K562 (cell line): ENCODE results near the gene NAV2. TPM values are rescaled to one million over a fixed set of nuclear protein-coding genes. Genes with fewer than 3 reads are reported as not detected.

Experiments used
- ATAC-seq: fragments of 200-7000 bp; cut with Tn5 transposase; 3 replicates; pipeline ENCODE4 v1.9.1; 2020; ENCODE audit warnings: moderate library complexity
- BruUV-seq: library from RNA; stranded (reverse); fragments of 400-500 nt; replicated peaks from 2 replicates; lab custom pipeline; 2021; lab: Mats Ljungman, UMichigan
- CTCF ChIA-PET: fragments of 300-600 bp; formaldehyde crosslinking; extraction: SDS; loops from one replicate; lab custom pipeline; 2021; ENCODE audit warnings: low intra/inter-chr PET ratio; lab: Yijun Ruan, JAX
- POLR2A ChIA-PET: fragments of 300-600, 350-650 bp; sonication (Branson Sonifier 250); formaldehyde crosslinking; extraction: SDS; loops from one replicate; lab custom pipeline; 2021; ENCODE audit warnings: antibody characterized with exemption, inconsistent platforms; lab: Yijun Ruan, JAX
- DNase-seq, 4 experiments: peaks; one replicate each; pipeline versions ENCODE4 v3.0.0 to v3.0.0-alpha.2; 2011 to 2018; ENCODE audit warnings: low spot score in 3 of 4, mixed read lengths in 3 of 4; ENCODE audit errors: extremely low read depth in 1 of 4
- FAIRE-seq: peaks from 2 replicates; lab custom pipeline; 2011; peaks lifted over from hg19 to GRCh38; lab: Jason Lieb, UNC
- H2AFZ ChIP-seq: 2 replicates; pipeline ENCODE4 v1.6.0; 2011; ENCODE audit warnings: low read depth, low read length, control low read depth, inconsistent platforms
- H3K27ac ChIP-seq: fragments of 200-600 bp; 3 replicates; pipeline ENCODE4 v1.8.0; 2011; ENCODE audit warnings: low read depth, mild to moderate bottlenecking, control low read depth, inconsistent platforms, low read length, moderate library complexity, mixed read lengths; ENCODE audit errors: extremely low read depth
- H3K27me3 ChIP-seq, 2 experiments: fragments of 300-600 bp in 1 of 2; 2 replicates in 1 of 2; 3 replicates in 1 of 2; pipeline versions ENCODE4 v1.6.0 to v1.8.0; 2011; ENCODE audit warnings: inconsistent platforms in 2 of 2, low read length in 2 of 2, mild to moderate bottlenecking in 1 of 2, mixed read lengths in 1 of 2, moderate library complexity in 1 of 2; ENCODE audit not compliant: control insufficient read depth in 2 of 2, insufficient read depth in 2 of 2
- H3K36me3 ChIP-seq: fragments of 300-600 bp; 3 replicates; pipeline ENCODE4 v1.8.0; 2011; ENCODE audit warnings: mild to moderate bottlenecking, low read length, inconsistent platforms; ENCODE audit not compliant: control insufficient read depth, insufficient read depth
- H3K4me1 ChIP-seq, 2 experiments: fragments of 200-600 bp in 1 of 2; replicated peaks in 1 of 2; 2 replicates in 1 of 2; 3 replicates in 1 of 2; pipeline versions ENCODE4 v1.5.1 to v1.8.0; 2011; ENCODE audit warnings: inconsistent platforms in 2 of 2, low read length in 2 of 2, mild to moderate bottlenecking in 1 of 2, mixed read lengths in 1 of 2, moderate library complexity in 1 of 2; ENCODE audit not compliant: control insufficient read depth in 2 of 2, insufficient read depth in 2 of 2
- H3K4me2 ChIP-seq: 2 replicates; pipeline ENCODE4 v1.6.1; 2011; ENCODE audit warnings: low read length, control low read depth, inconsistent platforms, mixed read lengths; ENCODE audit not compliant: insufficient read depth
- H3K4me3 ChIP-seq: fragments of 200-600 bp; sonication (generic), shearing (Covaris generic); 2 replicates; pipeline ENCODE4 v1.5.1; 2016; ENCODE audit warnings: control low read depth, inconsistent platforms
- H3K79me2 ChIP-seq: fragments of 200-600 bp; 3 replicates; pipeline ENCODE4 v1.8.0; 2011; ENCODE audit warnings: low read length, inconsistent platforms; ENCODE audit not compliant: control insufficient read depth, insufficient read depth
- H3K9ac ChIP-seq, 2 experiments: 2 replicates each; pipeline versions ENCODE4 v1.6.0 to v1.6.1; 2011; ENCODE audit warnings: low read depth in 2 of 2, low read length in 2 of 2, control low read depth in 1 of 2, inconsistent platforms in 1 of 2, mild to moderate bottlenecking in 1 of 2, mixed read lengths in 1 of 2; ENCODE audit not compliant: insufficient read depth in 1 of 2
- H3K9me1 ChIP-seq: one replicate; pipeline ENCODE4 v1.6.0; 2011; ENCODE audit warnings: inconsistent platforms, mild to moderate bottlenecking, low read length, moderate library complexity; ENCODE audit not compliant: control insufficient read depth, insufficient read depth
- H3K9me3 ChIP-seq: replicated peaks from 2 replicates; pipeline ENCODE4 v1.5.1; 2011; ENCODE audit warnings: low read depth, low read length, inconsistent platforms; ENCODE audit not compliant: control insufficient read depth, insufficient read depth
- H4K20me1 ChIP-seq: replicated peaks from 2 replicates; pipeline ENCODE4 v1.6.1; 2011; ENCODE audit warnings: low read length, inconsistent platforms, mixed read lengths; ENCODE audit not compliant: control insufficient read depth, insufficient read depth
- BMI1 ChIP-seq: fragments of 150-350 bp; IDR thresholded peaks from 2 replicates; pipeline ENCODE4 v1.6.1; 2014; ENCODE audit warnings: low read length
- CREB1 ChIP-seq, 2 experiments: sonication (generic) in 1 of 2; formaldehyde crosslinking in 1 of 2; IDR thresholded peaks; 2 replicates each; pipeline versions ENCODE4 v1.6.1 to v1.8.0; 2012 to 2022; ENCODE audit warnings: inconsistent platforms in 1 of 2, mild to moderate bottlenecking in 1 of 2, missing genetic modification reagents in 1 of 2, moderate library complexity in 1 of 2
- DPF2 ChIP-seq: fragments of 450-650 bp; IDR thresholded peaks from 2 replicates; pipeline ENCODE4 v1.6.1; 2016
- ESRRA ChIP-seq: fragments of 450-650 bp; IDR thresholded peaks from 2 replicates; pipeline ENCODE4 v1.6.1; 2014; ENCODE audit warnings: low read depth, mild to moderate bottlenecking, moderate library complexity, borderline replicate concordance
- IRF2 ChIP-seq: sonication (generic); formaldehyde crosslinking; IDR thresholded peaks from 2 replicates; pipeline ENCODE4 v1.8.1; 2022; ENCODE audit warnings: mild to moderate bottlenecking, missing genetic modification reagents
- SNRNP70 ChIP-seq: fragments of 200-400 bp; formaldehyde crosslinking; optimal IDR thresholded peaks from 2 replicates; pipeline ENCODE3; 2017; ENCODE audit warnings: low read depth, low read length
- ZNF174 ChIP-seq: fragments of 250-450 bp; sonication (Bioruptor Pico); IDR thresholded peaks from 2 replicates; pipeline ENCODE4 v1.4.0; 2020; ENCODE audit warnings: mild to moderate bottlenecking
- WGBS: fragments of 100-300 bp; shearing (Covaris generic); methylation state at CpG from one replicate; pipeline ENCODE4 v1.1.6; 2016; ENCODE audit warnings: low coverage, mixed read lengths; ENCODE audit not compliant: insufficient coverage; ENCODE audit errors: missing lambda C conversion rate; 5-methylcytosine and 5-hydroxymethylcytosine counted together
- in situ Hi-C: fragments of 300-500 bp; cut with MboI; formaldehyde crosslinking; loops from 4 replicates; pipeline ENCODE4 v1.15.0; 2018; ENCODE audit warnings: inconsistent platforms, mixed read lengths
- intact Hi-C: fragments of 100-400 bp; cut with micrococcal nuclease; formaldehyde crosslinking; loops from 2 replicates; pipeline ENCODE4 v1.14.2; 2022
- polyA plus RNA-seq, 8 experiments: library from polyadenylated mRNA; depleted of rRNA in 4 of 8; stranded (reverse) in 5 of 8; unstranded in 3 of 8; fragments of >200 nt; fragmentation: Nextera tagmentation in 2 of 8; fragmentation: Illumina TruSeq in 1 of 8; extraction: Ambion mirVana in 2 of 8; extraction: Trizol in 1 of 8; gene quantifications; 2 replicates each; pipeline versions ENCODE4 v1.2.1 to v1.2.3, GENCODE V29; 2011 to 2014; ENCODE audit warnings: inconsistent platforms in 1 of 8, missing spikeins in 1 of 8
- total RNA-seq, 7 experiments: library from RNA; depleted of rRNA in 6 of 7; stranded (reverse); fragments of >200 nt in 6 of 7; fragmentation: Illumina TruSeq in 2 of 7; extraction: Trizol in 2 of 7; gene quantifications; 2 replicates each; pipeline versions ENCODE4 v1.2.1 to v1.2.3, GENCODE V29; 2011 to 2021; ENCODE audit warnings: low replicate concordance in 1 of 7
- TF ChIP-seq, protein P1 (sequence below): sonication (generic); formaldehyde crosslinking; IDR thresholded peaks from 2 replicates; pipeline ENCODE4 v1.8.0; 2022; ENCODE audit warnings: mild to moderate bottlenecking, missing genetic modification reagents
- TF ChIP-seq, protein P2 (sequence below): fragments of 450-650 bp; IDR thresholded peaks from one replicate; pipeline ENCODE4 v1.6.1; 2018; ENCODE audit warnings: mild to moderate bottlenecking, moderate library complexity; ENCODE audit not compliant: partially characterized antibody

The NAV2 gene
- total and polyA plus RNA-seq, 9 of the 15 experiments (the other 6 are each of a cell fraction or from before 2014, with no cell fraction given), result 0.03 to 0.35 (median 0.05) TPM

DNA sequence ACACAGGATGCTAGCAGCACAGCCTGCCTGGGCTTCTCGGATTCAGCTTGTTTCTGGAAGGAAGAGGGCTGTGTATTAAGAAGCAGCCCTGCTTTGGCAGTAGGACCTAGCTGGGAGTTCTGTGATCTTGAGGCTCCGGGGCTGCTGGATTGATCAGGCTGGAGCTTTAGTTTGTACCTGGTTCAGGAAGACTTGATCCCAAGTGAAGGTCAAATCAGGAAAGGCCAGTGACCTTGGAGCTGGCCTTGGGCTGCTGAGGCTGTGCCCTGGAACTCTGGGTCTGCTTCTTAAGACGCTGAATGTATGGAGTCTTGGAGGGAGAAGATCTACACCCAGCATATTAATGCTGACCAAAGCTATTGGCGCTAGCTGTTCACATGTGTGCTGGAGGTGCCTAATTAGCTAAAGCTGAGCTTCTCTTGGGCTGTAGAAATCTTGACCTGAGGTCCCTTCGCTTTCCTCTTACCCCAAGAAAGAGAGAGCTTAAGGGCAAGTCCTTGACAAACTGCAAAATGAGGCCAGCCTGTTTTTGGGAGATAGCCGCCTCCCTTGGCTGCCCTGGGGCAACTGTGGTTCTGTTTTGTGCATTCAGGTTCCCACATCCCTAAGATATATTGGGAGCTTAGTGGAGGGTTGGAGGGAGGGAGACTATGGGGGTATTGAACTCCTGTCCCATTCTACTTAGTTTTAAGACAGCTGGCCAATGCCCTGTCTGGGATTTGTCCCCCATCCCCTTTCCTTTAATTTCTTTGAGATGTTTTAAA, 311.7 kb downstream of the NAV2 start:
- ChIA-PET CTCF (no interaction called here), POLR2A (interaction anchor here (1.2 to 1.3 kb wide), 2 partner anchors 11 to 101 kb away, joined by 3 to 4 read pairs; no protein-coding TSS in a partner anchor)
- Histone ChIP-seq H3K36me3 (no peaks in the 10 kb centered on the region), H2AFZ (no peak overlapping the region), H3K9me1 (no peaks in the 10 kb centered on the region), H4K20me1 (no peaks in the 10 kb centered on the region), H3K9me3 (no peaks in the 10 kb centered on the region), H3K27me3 (peaks cover 0 to 13% of the 10 kb centered on the region in 2 experiments; a peak in 4 of 5 replicates), H3K79me2 (no peaks in the 10 kb centered on the region), H3K4me1 (no peaks in the 10 kb centered on the region; a peak in 1 of 5 replicates), H3K27ac (no peak overlapping the region), H3K9ac (no peak overlapping the region), H3K4me2 (no peak overlapping the region), H3K4me3 (no peak overlapping the region)
- FAIRE-seq (no peak), ATAC-seq (no peak), DNase-seq (no peak)
- BruUV-seq, result no TSS peak
- in situ Hi-C loops, result no loop called here
- intact Hi-C loops, result no loop called here
- TF ChIP-seq DPF2, result no peak
- TF ChIP-seq IRF2 (CRISPR knock-in tag), result no peak
- TF ChIP-seq ESRRA, result 0 out of 2 replicates have a peak, but pooled peaks have one; percentile 27
- WGBS, result 29% methylated on average over 6 of the region's 6 CpGs

DNA sequence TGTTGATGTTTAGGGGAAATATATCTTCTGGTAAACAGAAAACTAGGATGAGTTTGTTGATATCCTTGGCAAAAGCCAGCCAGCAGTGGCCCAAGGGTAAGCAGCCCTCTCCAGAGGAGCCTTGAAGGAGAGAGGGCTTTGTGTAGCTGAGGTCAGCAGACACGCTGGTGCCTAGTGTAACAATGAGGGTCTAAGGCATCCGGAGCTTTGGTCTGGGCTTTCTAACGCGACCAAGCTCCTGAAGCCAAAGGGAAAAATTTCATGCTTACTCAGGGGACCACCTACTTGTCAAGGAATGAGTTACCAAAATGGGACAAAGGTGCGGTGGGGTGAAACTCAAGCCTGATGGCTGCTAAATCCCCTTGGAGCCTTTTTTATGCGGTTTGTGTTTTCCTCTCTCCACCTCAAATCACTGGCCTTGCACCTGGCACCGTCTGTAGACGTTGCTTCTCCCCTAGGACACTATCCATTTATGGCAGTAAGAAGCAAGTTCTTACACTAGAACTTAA, 312.7 kb downstream of the NAV2 start:
- Histone ChIP-seq H3K27ac (no peak overlapping the region), H3K4me3 (no peak overlapping the region), H3K79me2 (no peaks in the 10 kb centered on the region), H3K36me3 (no peaks in the 10 kb centered on the region), H3K4me2 (no peak overlapping the region), H3K9ac (no peak overlapping the region), H3K9me3 (no peaks in the 10 kb centered on the region), H3K27me3 (peaks cover 0 to 13% of the 10 kb centered on the region in 2 experiments; a peak in 4 of 5 replicates), H2AFZ (no peak overlapping the region), H4K20me1 (no peaks in the 10 kb centered on the region), H3K4me1 (no peaks in the 10 kb centered on the region; a peak in 1 of 5 replicates), H3K9me1 (no peaks in the 10 kb centered on the region)
- ChIA-PET CTCF (interaction anchor here (1.3 kb wide), 1 partner anchor 75 kb away, joined by 3 read pairs; no protein-coding TSS in a partner anchor), POLR2A (interaction anchor here (0.6 to 1.2 kb wide), 3 partner anchors 10 to 151 kb away, joined by 3 to 4 read pairs (median 4); no protein-coding TSS in a partner anchor)
- in situ Hi-C loops (loop anchor here (5.0 kb wide), 1 partner anchor 63 kb away; no protein-coding TSS in a partner anchor), intact Hi-C loops (no loop called here)
- no peak for ATAC-seq
- BruUV-seq, result no TSS peak
- no peak for FAIRE-seq
- DNase-seq, result no peak
- TF ChIP-seq CREB1 (IDR thresholded peaks at IDR 0.05), result no peak
- TF ChIP-seq CREB1 (CRISPR knock-in tag; IDR thresholded peaks at IDR 0.05), result no peak
- TF ChIP-seq, protein P1, sequence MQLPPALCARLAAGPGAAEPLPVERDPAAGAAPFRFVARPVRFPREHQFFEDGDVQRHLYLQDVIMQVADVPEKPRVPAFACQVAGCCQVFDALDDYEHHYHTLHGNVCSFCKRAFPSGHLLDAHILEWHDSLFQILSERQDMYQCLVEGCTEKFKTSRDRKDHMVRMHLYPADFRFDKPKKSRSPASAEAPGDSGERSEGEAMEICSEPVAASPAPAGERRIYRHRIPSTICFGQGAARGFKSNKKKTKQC, result no peak
- TF ChIP-seq BMI1, result no peak
- no peak for TF ChIP-seq SNRNP70
- TF ChIP-seq ZNF174 (CRISPR knock-in tag), result no peak
- TF ChIP-seq, protein P2, sequence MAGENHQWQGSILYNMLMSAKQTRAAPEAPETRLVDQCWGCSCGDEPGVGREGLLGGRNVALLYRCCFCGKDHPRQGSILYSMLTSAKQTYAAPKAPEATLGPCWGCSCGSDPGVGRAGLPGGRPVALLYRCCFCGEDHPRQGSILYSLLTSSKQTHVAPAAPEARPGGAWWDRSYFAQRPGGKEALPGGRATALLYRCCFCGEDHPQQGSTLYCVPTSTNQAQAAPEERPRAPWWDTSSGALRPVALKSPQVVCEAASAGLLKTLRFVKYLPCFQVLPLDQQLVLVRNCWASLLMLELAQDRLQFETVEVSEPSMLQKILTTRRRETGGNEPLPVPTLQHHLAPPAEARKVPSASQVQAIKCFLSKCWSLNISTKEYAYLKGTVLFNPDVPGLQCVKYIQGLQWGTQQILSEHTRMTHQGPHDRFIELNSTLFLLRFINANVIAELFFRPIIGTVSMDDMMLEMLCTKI, result no peak
- 11% methylated on average over 8 of the region's 8 CpGs for WGBS
